ENCODE measurements around the gene TMEM201. TPM values are rescaled to one million over a fixed set of nuclear protein-coding genes. Genes with fewer than 3 reads are reported as not detected.

TMEM201 gene
- polyA plus RNA-seq, 1 of the 3 experiments (the other 2 are of a cell fraction), result 8.2 TPM

- no peak overlapping the region for H3K4me2 ChIP-seq
- no peak for DNase-seq
- no peaks in the 10 kb centered on the region for H3K9me3 ChIP-seq
- H3K9ac ChIP-seq, result no peak overlapping the region
- POLR2A ChIA-PET, result no interaction called here
- H3K27ac ChIP-seq (ENCODE audit: low read depth in 2 of 2, low read length in 1 of 2), result no peak overlapping the region
- no peaks in the 10 kb centered on the region for H3K27me3 ChIP-seq (ENCODE audit: insufficient read depth)
- H3K4me1 ChIP-seq (ENCODE audit: control insufficient read depth in 1 of 2, insufficient read depth in 2 of 2, low read depth in 1 of 2, low read length in 1 of 2), result peaks cover 0 to 3% of the 10 kb centered on the region in 2 experiments; a peak in 1 of 4 replicates
- H3K79me2 ChIP-seq (ENCODE audit: insufficient read depth), result peaks cover 57% of the 10 kb centered on the region
- H4K20me1 ChIP-seq (ENCODE audit: insufficient read depth), result 0 out of 2 replicates have a peak, but pooled peaks cover 9% of the 10 kb centered on the region
- H3K4me3 ChIP-seq (ENCODE audit: low read depth in 2 of 2, low read length in 1 of 2), result no peak overlapping the region
- no peaks in the 10 kb centered on the region for H3F3A ChIP-seq (replicated peaks; ENCODE audit: insufficient read depth)
- H2AFZ ChIP-seq (ENCODE audit: low read depth), result no peak overlapping the region
- peaks cover 0 to 8% of the 10 kb centered on the region in 2 experiments for H3K36me3 ChIP-seq (replicated peaks in 1 of 2; ENCODE audit: control insufficient read depth in 1 of 2, insufficient read depth in 2 of 2, low read length in 1 of 2)
- 91% methylated on average over 1 of the region's 1 CpG for WGBS (ENCODE audit: low lambda C conversion rate)
- H3K9me2 ChIP-seq, result no peaks in the 10 kb centered on the region
- CTCF ChIA-PET, result no interaction called here
- TF ChIP-seq GATA2 (CRISPR knock-in tag; IDR thresholded peaks at IDR 0.05) (no peak), EP300 (IDR thresholded peaks at IDR 0.05; ENCODE audit: borderline replicate concordance in 1 of 2, low read depth in 1 of 2, low read length in 1 of 2) (no peak), ELF1 (IDR thresholded peaks at IDR 0.05) (no peak), SIN3A (IDR thresholded peaks at IDR 0.05; ENCODE audit: borderline replicate concordance, low read depth, low read length) (no peak), YY1 (IDR thresholded peaks at IDR 0.05; ENCODE audit: low read depth) (no peak), RXRA (IDR thresholded peaks at IDR 0.05; ENCODE audit: borderline replicate concordance, low read depth) (no peak), IRF3 (IDR thresholded peaks at IDR 0.05; ENCODE audit: low read depth, low read length) (no peak), JUND (IDR thresholded peaks at IDR 0.05) (no peak), SMC3 (IDR thresholded peaks at IDR 0.05; ENCODE audit: low read depth, low read length) (no peak), NRF1 (IDR thresholded peaks at IDR 0.05; ENCODE audit: low read depth, low read length) (no peak), RFX5 (IDR thresholded peaks at IDR 0.05; ENCODE audit: low read length) (no peak), MEF2A (IDR thresholded peaks at IDR 0.05; ENCODE audit: borderline replicate concordance, low read depth) (no peak), TEAD4 (IDR thresholded peaks at IDR 0.05; ENCODE audit: borderline replicate concordance, insufficient read depth) (no peak)
Observed at GRCh38 chr1:9551984-9552383, 36.7 kb upstream of the TMEM201 start.

- Histone ChIP-seq H3K79me2 (ENCODE audit: insufficient read depth) (peaks cover 39% of the 10 kb centered on the region), H3K27ac (ENCODE audit: low read depth in 2 of 2, low read length in 1 of 2) (no peak overlapping the region), H3K4me3 (ENCODE audit: low read depth in 2 of 2, low read length in 1 of 2) (no peak overlapping the region), H3K9me2 (no peaks in the 10 kb centered on the region), H3K9ac (no peak overlapping the region), H3K27me3 (ENCODE audit: insufficient read depth) (no peaks in the 10 kb centered on the region), H3K36me3 (replicated peaks in 1 of 2; ENCODE audit: control insufficient read depth in 1 of 2, insufficient read depth in 2 of 2, low read length in 1 of 2) (peaks cover 0 to 8% of the 10 kb centered on the region in 2 experiments), H3F3A (replicated peaks; ENCODE audit: insufficient read depth) (no peaks in the 10 kb centered on the region), H2AFZ (ENCODE audit: low read depth) (no peak overlapping the region), H3K4me2 (no peak overlapping the region), H3K9me3 (no peaks in the 10 kb centered on the region), H3K4me1 (ENCODE audit: control insufficient read depth in 1 of 2, insufficient read depth in 2 of 2, low read depth in 1 of 2, low read length in 1 of 2) (peaks cover 0 to 3% of the 10 kb centered on the region in 2 experiments; a peak in 1 of 4 replicates), H4K20me1 (ENCODE audit: insufficient read depth) (0 out of 2 replicates have a peak, but pooled peaks cover 9% of the 10 kb centered on the region)
- 96% methylated on average over 4 of the region's 4 CpGs for WGBS (ENCODE audit: low lambda C conversion rate)
- ChIA-PET POLR2A (interaction anchor here (0.6 kb wide), 1 partner anchor 13 kb away, joined by 3 read pairs; no protein-coding TSS in a partner anchor), CTCF (interaction anchor here (1.8 kb wide), 1 partner anchor 59 kb away, joined by 9 read pairs; no protein-coding TSS in a partner anchor)
- DNase-seq, result no peak
- no peak for TF ChIP-seq GATA2 (CRISPR knock-in tag; IDR thresholded peaks at IDR 0.05)
- no peak for TF ChIP-seq ELF1 (IDR thresholded peaks at IDR 0.05)
- TF ChIP-seq MAX (IDR thresholded peaks at IDR 0.05; ENCODE audit: low read depth), result no peak
- TF ChIP-seq EP300 (IDR thresholded peaks at IDR 0.05; ENCODE audit: borderline replicate concordance in 1 of 2, low read depth in 1 of 2, low read length in 1 of 2), result no peak
- no peak for TF ChIP-seq MXI1 (IDR thresholded peaks at IDR 0.05; ENCODE audit: low read depth, low read length)
- no peak for TF ChIP-seq NFIC (IDR thresholded peaks at IDR 0.05; ENCODE audit: borderline replicate concordance)
- TF ChIP-seq RCOR1 (IDR thresholded peaks at IDR 0.05; ENCODE audit: low read length), result no peak
- TF ChIP-seq SMC3 (IDR thresholded peaks at IDR 0.05; ENCODE audit: low read depth, low read length), result no peak
- no peak for TF ChIP-seq NRF1 (IDR thresholded peaks at IDR 0.05; ENCODE audit: low read depth, low read length)
- no peak for TF ChIP-seq RAD21 (IDR thresholded peaks at IDR 0.05; ENCODE audit: low read length)
- TF ChIP-seq FOSL2 (IDR thresholded peaks at IDR 0.05; ENCODE audit: borderline replicate concordance, low read depth), result no peak
- TF ChIP-seq POLR2AphosphoS5 (IDR thresholded peaks at IDR 0.05; ENCODE audit: low read depth, low read length), result no peak
- TF ChIP-seq ZBTB33 (IDR thresholded peaks at IDR 0.05; ENCODE audit: borderline replicate concordance, low read depth), result no peak
- no peak for TF ChIP-seq IRF3 (IDR thresholded peaks at IDR 0.05; ENCODE audit: low read depth, low read length)
- no peak for TF ChIP-seq TCF12 (IDR thresholded peaks at IDR 0.05)
- TF ChIP-seq CTCF (IDR thresholded peaks at IDR 0.05), result no peak
Observed at GRCh38 chr1:9553736-9554144, 35.0 kb upstream of the TMEM201 start.

Measured in SK-N-SH (cell line).